Sigmoid colon (tissue), 4 donors: Measurements from ENCODE around the gene CA12.

ENCODE experiments used
- POLR2A ChIP-seq, 2 donors: fragments of 450-650 bp; IDR thresholded peaks; one replicate each; pipeline ENCODE4 v1.6.1; 2016; ENCODE audit warnings: antibody characterized with exemption in 2 of 2, mild to moderate bottlenecking in 2 of 2, moderate library complexity in 2 of 2
- POLR2AphosphoS5 ChIP-seq, 4 donors: sonication (generic); formaldehyde crosslinking; IDR thresholded peaks; one replicate each; pipeline ENCODE4 v1.6.1; 2017; ENCODE audit warnings: antibody characterized with exemption in 4 of 4
- TF ChIP-seq, protein P1 (sequence below), 4 experiments: fragments of 450-650 bp in 3 of 4; fragments of 200-600 bp in 1 of 4; IDR thresholded peaks; one replicate each; pipeline ENCODE4 v1.5.1; 2016 to 2019; ENCODE audit warnings: antibody characterized with exemption in 4 of 4, mild to moderate bottlenecking in 3 of 4, moderate library complexity in 2 of 4

DNA sequence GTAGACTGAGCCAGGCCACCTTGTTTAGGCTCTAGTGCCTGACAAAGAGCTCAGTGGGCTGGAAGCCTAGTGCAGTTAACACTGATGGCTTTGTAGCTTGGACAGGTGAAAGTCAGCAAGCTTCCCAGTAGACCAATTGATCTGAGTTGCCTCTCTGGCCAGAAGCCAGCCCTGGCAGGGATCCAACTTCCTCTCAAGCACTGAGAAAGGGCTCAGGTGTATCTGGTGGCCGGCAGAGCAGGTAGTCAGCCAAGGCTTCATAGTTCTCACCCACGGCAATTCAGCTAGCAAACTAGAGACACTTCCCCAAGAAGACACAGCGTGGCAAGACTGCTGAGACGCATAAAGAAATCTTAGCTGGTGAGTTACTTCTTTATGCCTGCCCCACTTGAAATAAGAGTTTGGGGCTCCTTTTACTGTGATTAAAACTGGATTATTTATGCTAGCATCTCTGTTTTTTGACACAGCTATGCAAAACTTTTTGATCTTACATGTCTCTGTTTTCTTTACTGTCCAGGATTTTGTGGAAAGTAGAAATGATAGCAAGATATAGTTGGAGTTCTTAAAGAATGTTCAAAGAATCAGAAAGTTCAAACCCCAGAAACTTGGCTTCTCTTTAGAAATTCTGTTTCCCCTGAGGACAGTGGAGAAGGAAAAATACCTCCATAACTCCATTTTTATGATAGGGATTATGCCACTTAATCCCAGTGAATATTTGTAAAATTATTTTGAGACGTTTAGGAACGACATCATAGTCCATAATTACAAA lies 8.4 kb upstream of the CA12 start:
- TF ChIP-seq POLR2AphosphoS5 (IDR thresholded peaks at IDR 0.05), result no peak
- TF ChIP-seq, protein P1, sequence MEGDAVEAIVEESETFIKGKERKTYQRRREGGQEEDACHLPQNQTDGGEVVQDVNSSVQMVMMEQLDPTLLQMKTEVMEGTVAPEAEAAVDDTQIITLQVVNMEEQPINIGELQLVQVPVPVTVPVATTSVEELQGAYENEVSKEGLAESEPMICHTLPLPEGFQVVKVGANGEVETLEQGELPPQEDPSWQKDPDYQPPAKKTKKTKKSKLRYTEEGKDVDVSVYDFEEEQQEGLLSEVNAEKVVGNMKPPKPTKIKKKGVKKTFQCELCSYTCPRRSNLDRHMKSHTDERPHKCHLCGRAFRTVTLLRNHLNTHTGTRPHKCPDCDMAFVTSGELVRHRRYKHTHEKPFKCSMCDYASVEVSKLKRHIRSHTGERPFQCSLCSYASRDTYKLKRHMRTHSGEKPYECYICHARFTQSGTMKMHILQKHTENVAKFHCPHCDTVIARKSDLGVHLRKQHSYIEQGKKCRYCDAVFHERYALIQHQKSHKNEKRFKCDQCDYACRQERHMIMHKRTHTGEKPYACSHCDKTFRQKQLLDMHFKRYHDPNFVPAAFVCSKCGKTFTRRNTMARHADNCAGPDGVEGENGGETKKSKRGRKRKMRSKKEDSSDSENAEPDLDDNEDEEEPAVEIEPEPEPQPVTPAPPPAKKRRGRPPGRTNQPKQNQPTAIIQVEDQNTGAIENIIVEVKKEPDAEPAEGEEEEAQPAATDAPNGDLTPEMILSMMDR (IDR thresholded peaks at IDR 0.05), result no peak
- no peak for TF ChIP-seq POLR2A (IDR thresholded peaks at IDR 0.05)
